Peyer's patch (tissue), 4 donors: ENCODE results near the gene ZNF333. TPM values are rescaled to one million over a fixed set of nuclear protein-coding genes. Genes with fewer than 3 reads are reported as not detected.
A peak's percentile ranks its signal among the peaks of the same experiment; 100 is the strongest.

Source experiments
- DNase-seq, 3 donors: peaks; one replicate each; pipeline ENCODE4 v3.0.0-alpha.2; 2017 to 2019
- H3K27ac ChIP-seq, 4 donors: fragments of 200-600 bp; sonication (generic); one replicate each; pipeline ENCODE4 v1.5.1; 2016 to 2019
- H3K27me3 ChIP-seq, 2 donors: fragments of 200-600 bp; sonication (generic); one replicate each; pipeline ENCODE4 v1.5.1; 2019
- H3K36me3 ChIP-seq, 3 donors: fragments of 200-600 bp; sonication (generic); one replicate each; pipeline ENCODE4 v1.5.1; 2016 to 2019
- H3K4me1 ChIP-seq, 4 donors: fragments of 200-600 bp; sonication (generic); one replicate each; pipeline ENCODE4 v1.5.1; 2016 to 2019
- H3K4me3 ChIP-seq, 4 donors: fragments of 200-600 bp; sonication (generic); 1 replicate in 3 of 4; 2 replicates in 1 of 4; pipeline ENCODE4 v1.5.1; 2016 to 2019; ENCODE audit warnings: mild to moderate bottlenecking in 1 of 4
- H3K9me3 ChIP-seq, 4 donors: fragments of 200-600 bp; sonication (generic); one replicate each; pipeline ENCODE4 v1.5.1; 2016 to 2019; ENCODE audit warnings: mild to moderate bottlenecking in 1 of 4
- POLR2A ChIP-seq, 2 donors: fragments of 450-650 bp; IDR thresholded peaks; one replicate each; pipeline ENCODE4 v1.5.1; 2017; ENCODE audit warnings: antibody characterized with exemption in 2 of 2, mild to moderate bottlenecking in 2 of 2, moderate library complexity in 2 of 2
- total RNA-seq, 4 donors: library from RNA; depleted of rRNA; stranded (reverse); fragments of >200 nt; gene quantifications; one replicate each; pipeline ENCODE4 v1.1.0, GENCODE V29; 2016
- TF ChIP-seq, protein P1 (sequence below), 6 experiments: fragments of 450-650 bp in 4 of 6; fragments of 200-600 bp in 2 of 6; sonication (generic) in 1 of 6; IDR thresholded peaks; one replicate each; pipeline ENCODE4 v1.5.1; 2017 to 2019; ENCODE audit warnings: antibody characterized with exemption in 6 of 6, mild to moderate bottlenecking in 3 of 6, moderate library complexity in 1 of 6

The ZNF333 gene
- total RNA-seq, 4 donors from 2014 or later = 7.5 to 27.8 (median 17.1) TPM

DNA sequence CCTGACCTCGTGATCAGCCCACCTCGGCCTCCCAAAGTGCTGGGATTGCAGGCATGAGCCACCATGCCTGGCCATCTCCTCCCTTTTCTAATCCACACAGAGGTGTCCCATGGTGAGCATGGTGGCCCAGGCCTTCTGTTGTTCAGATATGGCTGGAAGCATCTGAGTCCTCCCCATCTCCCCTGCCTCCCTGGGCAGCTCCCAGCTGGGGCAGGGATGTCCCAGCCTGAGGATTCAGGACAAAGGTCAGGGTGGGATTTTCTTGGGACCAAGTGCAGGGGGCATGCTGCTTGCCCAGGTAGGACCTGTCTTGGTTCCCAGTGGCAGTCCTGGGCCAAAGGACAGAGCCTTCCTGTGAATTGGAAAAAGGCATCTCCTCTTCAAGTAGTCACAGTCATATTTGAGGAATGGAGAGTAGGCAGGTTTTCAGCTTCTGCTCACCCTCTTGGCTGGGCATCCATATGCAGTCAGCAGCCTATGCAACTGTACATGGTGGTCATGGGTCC, 77.7 kb downstream of the ZNF333 start:
- TF ChIP-seq, protein P1, sequence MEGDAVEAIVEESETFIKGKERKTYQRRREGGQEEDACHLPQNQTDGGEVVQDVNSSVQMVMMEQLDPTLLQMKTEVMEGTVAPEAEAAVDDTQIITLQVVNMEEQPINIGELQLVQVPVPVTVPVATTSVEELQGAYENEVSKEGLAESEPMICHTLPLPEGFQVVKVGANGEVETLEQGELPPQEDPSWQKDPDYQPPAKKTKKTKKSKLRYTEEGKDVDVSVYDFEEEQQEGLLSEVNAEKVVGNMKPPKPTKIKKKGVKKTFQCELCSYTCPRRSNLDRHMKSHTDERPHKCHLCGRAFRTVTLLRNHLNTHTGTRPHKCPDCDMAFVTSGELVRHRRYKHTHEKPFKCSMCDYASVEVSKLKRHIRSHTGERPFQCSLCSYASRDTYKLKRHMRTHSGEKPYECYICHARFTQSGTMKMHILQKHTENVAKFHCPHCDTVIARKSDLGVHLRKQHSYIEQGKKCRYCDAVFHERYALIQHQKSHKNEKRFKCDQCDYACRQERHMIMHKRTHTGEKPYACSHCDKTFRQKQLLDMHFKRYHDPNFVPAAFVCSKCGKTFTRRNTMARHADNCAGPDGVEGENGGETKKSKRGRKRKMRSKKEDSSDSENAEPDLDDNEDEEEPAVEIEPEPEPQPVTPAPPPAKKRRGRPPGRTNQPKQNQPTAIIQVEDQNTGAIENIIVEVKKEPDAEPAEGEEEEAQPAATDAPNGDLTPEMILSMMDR (IDR thresholded peaks at IDR 0.05) = no peak
- no peak for TF ChIP-seq POLR2A (IDR thresholded peaks at IDR 0.05)
- Histone ChIP-seq H3K27me3 (no peaks in the 10 kb centered on the region), H3K27ac (no peak overlapping the region), H3K4me3 (no peak overlapping the region), H3K4me1 (no peaks in the 10 kb centered on the region), H3K9me3 (no peaks in the 10 kb centered on the region), H3K36me3 (no peaks in the 10 kb centered on the region)
- peak in 1 of 3 donors; percentile 21 for DNase-seq

DNA sequence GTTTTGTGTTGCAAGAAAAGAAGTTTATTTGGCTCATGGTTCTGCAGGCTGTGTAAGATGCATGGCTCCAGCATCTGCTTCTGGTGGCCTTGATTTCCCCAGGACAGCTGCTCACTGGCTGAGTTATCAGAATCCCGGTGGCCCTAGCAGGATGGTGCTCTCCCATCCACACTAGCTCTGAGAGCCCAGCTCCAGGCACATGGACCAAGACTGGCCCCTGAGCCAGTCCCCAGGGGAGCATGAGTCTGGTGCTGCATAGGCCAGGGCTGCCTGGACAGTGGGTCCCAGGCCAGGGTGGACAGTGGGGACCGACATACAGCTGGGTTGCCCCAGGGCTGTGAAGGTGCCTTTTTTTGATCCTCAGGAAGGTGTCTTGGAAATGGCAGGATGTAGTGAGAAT, 78.2 kb downstream of the ZNF333 start:
- H3K27me3 ChIP-seq = no peaks in the 10 kb centered on the region
- DNase-seq = peak in 1 of 3 donors; percentile 14
- H3K36me3 ChIP-seq = no peaks in the 10 kb centered on the region
- TF ChIP-seq, protein P1 (IDR thresholded peaks at IDR 0.05) = no peak
- TF ChIP-seq POLR2A (IDR thresholded peaks at IDR 0.05) = no peak
- H3K4me1 ChIP-seq = no peaks in the 10 kb centered on the region
- no peaks in the 10 kb centered on the region for H3K9me3 ChIP-seq
- no peak overlapping the region for H3K27ac ChIP-seq
- no peak overlapping the region for H3K4me3 ChIP-seq

GRCh38 chr19:14769201-14769600, 79.4 kb downstream of the ZNF333 start:
- no peaks in the 10 kb centered on the region for H3K9me3 ChIP-seq
- peak in 1 of 3 donors; percentile 18 for DNase-seq
- H3K36me3 ChIP-seq = no peaks in the 10 kb centered on the region
- H3K27me3 ChIP-seq = no peaks in the 10 kb centered on the region
- no peak overlapping the region for H3K4me3 ChIP-seq
- TF ChIP-seq POLR2A (IDR thresholded peaks at IDR 0.05) = no peak
- TF ChIP-seq, protein P1 (IDR thresholded peaks at IDR 0.05) = no peak
- H3K27ac ChIP-seq = no peak overlapping the region
- H3K4me1 ChIP-seq = no peaks in the 10 kb centered on the region

- no peak overlapping the region for H3K4me3 ChIP-seq
- peak in 1 of 3 donors; percentile 8 for DNase-seq
- no peak for TF ChIP-seq POLR2A (IDR thresholded peaks at IDR 0.05)
- TF ChIP-seq, protein P1 (IDR thresholded peaks at IDR 0.05) = no peak
Measured at GRCh38 chr19:14770136-14770535, 80.3 kb downstream of the ZNF333 start.

DNA sequence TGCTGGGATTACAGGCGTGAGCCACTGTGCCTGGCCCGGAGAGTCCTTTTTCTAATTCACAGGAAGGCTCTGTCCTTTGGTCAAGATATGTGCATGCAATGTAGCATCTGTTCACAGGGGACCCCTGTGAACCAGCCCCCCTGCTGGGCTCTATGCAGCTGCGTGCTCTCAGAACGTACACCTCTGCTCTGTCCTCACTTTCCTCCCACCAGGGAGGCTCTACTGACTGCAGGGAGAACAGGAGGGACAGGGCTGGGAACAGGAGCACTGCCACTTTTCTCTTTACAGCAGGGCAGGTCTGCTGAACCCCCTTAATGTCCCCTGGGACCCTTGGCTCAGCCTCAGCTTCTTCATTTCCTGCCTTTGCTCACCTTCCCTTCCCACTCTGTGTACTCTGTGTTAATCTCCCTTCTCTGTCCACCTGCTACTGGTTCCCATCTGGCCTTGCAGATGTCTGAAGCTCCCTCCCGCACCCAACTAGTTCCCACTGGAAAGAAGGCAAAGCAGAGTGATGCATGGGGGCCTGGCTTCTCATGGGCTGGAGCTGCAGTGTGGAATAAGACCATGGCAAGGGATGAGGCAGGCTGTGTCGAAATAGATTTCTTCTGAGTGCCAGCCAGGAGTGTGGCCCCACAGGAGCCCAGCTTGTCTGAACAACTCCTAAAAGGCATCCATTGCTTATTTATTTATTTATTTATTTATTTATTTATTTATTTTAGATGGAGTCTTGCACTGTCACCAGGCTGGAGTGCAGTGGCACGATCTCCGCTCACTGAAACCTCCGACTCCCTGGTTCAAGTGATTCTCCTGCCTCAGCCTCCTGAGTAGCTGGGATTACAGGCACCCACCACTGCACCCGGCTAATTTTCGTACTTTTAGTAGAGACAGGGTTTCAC, 81.3 kb downstream of the ZNF333 start:
- H3K27ac ChIP-seq = no peak overlapping the region
- no peak overlapping the region for H3K4me3 ChIP-seq
- peak in 1 of 3 donors; percentile 13 for DNase-seq
- H3K27me3 ChIP-seq = no peaks in the 10 kb centered on the region
- TF ChIP-seq, protein P1 (IDR thresholded peaks at IDR 0.05) = no peak
- no peak for TF ChIP-seq POLR2A (IDR thresholded peaks at IDR 0.05)
- peaks cover 0 to 3% (median 0%) of the 10 kb centered on the region in 4 donors for H3K4me1 ChIP-seq
- no peaks in the 10 kb centered on the region for H3K9me3 ChIP-seq
- no peaks in the 10 kb centered on the region for H3K36me3 ChIP-seq

More at GRCh38 chr19:14770136-14770535, 80.3 kb downstream of the ZNF333 start:
- no peaks in the 10 kb centered on the region for H3K4me1 ChIP-seq
- H3K27ac ChIP-seq = no peak overlapping the region
- H3K9me3 ChIP-seq = no peaks in the 10 kb centered on the region
- no peaks in the 10 kb centered on the region for H3K27me3 ChIP-seq
- H3K36me3 ChIP-seq = no peaks in the 10 kb centered on the region
